WTC11 (cell line): ENCODE data around the gene MFN1. TPM values are rescaled to one million over a fixed set of nuclear protein-coding genes. Genes with fewer than 3 reads are reported as not detected.

Experiments used
- ATAC-seq: fragments of 200-7000 bp; cut with Tn5 transposase; 2 replicates; pipeline ENCODE4 v1.10.0; 2021; ENCODE audit warnings: mild to moderate bottlenecking, moderate library complexity
- CTCF ChIA-PET: fragments of 300-600 bp; sonication (Branson Sonifier 250); formaldehyde crosslinking; loops from one replicate; lab custom pipeline; 2021; ENCODE audit warnings: antibody characterized with exemption; lab: Charles Lee
- POLR2A ChIA-PET: fragments of 350-600 bp; sonication (Branson Sonifier 250); formaldehyde crosslinking; loops from one replicate; lab custom pipeline; 2021; ENCODE audit warnings: antibody characterized with exemption; lab: Charles Lee
- DNase-seq: peaks from one replicate; pipeline ENCODE4 v3.0.0; 2021; ENCODE audit warnings: low spot score
- H3K27ac Mint-ChIP-seq: 2 replicates; pipeline ENCODE4 v1.8.0; 2021; ENCODE audit warnings: mixed read lengths
- H3K27me3 Mint-ChIP-seq: 2 replicates; pipeline ENCODE4 v1.8.0; 2021; ENCODE audit warnings: low read depth, mild to moderate bottlenecking, moderate library complexity, mixed read lengths
- H3K36me3 Mint-ChIP-seq: 2 replicates; pipeline ENCODE4 v1.8.0; 2021; ENCODE audit warnings: mixed read lengths
- H3K4me1 Mint-ChIP-seq: 2 replicates; pipeline ENCODE4 v1.8.0; 2022; ENCODE audit warnings: mixed read lengths
- H3K4me3 Mint-ChIP-seq: 2 replicates; pipeline ENCODE4 v1.8.0; 2021; ENCODE audit warnings: mild to moderate bottlenecking, moderate library complexity, mixed read lengths
- H3K9me3 Mint-ChIP-seq: 2 replicates; pipeline ENCODE4 v1.8.0; 2021; ENCODE audit warnings: mixed read lengths
- CBFB ChIP-seq: sonication (generic); formaldehyde crosslinking; IDR thresholded peaks from 2 replicates; pipeline ENCODE4 v1.8.1; 2022; ENCODE audit warnings: mild to moderate bottlenecking, low read depth, missing genetic modification reagents
- CREB1 ChIP-seq: sonication (generic); formaldehyde crosslinking; IDR thresholded peaks from 2 replicates; pipeline ENCODE4 v1.8.0; 2023; ENCODE audit warnings: mild to moderate bottlenecking, missing genetic modification reagents
- CREM ChIP-seq: sonication (generic); formaldehyde crosslinking; IDR thresholded peaks from 2 replicates; pipeline ENCODE4 v1.8.1; 2022; ENCODE audit warnings: mild to moderate bottlenecking, missing genetic modification reagents, moderate library complexity
- EMX1 ChIP-seq: fragments of 250-450 bp; sonication (Bioruptor Pico); IDR thresholded peaks from 2 replicates; pipeline ENCODE4 v1.8.0; 2021; ENCODE audit warnings: mild to moderate bottlenecking
- FOXJ3 ChIP-seq: sonication (generic); formaldehyde crosslinking; IDR thresholded peaks from 2 replicates; pipeline ENCODE4 v1.9.0; 2021; ENCODE audit warnings: missing genetic modification reagents, mild to moderate bottlenecking, borderline replicate concordance
- FOXP1 ChIP-seq: sonication (generic); formaldehyde crosslinking; IDR thresholded peaks from 2 replicates; pipeline ENCODE4 v1.8.0; 2022; ENCODE audit warnings: missing genetic modification reagents, mild to moderate bottlenecking, moderate library complexity, borderline replicate concordance
- NR1H2 ChIP-seq: sonication (generic); formaldehyde crosslinking; IDR thresholded peaks from 2 replicates; pipeline ENCODE4 v1.9.0; 2021; ENCODE audit warnings: mild to moderate bottlenecking, moderate library complexity, missing genetic modification reagents
- NR2C2 ChIP-seq: sonication (generic); formaldehyde crosslinking; IDR thresholded peaks from 2 replicates; pipeline ENCODE4 v1.8.0; 2022; ENCODE audit warnings: mild to moderate bottlenecking, missing genetic modification reagents
- TCF7 ChIP-seq: sonication (generic); formaldehyde crosslinking; IDR thresholded peaks from 2 replicates; pipeline ENCODE4 v1.8.0; 2022; ENCODE audit warnings: mild to moderate bottlenecking, low read depth, missing genetic modification reagents, moderate library complexity
- TP53 ChIP-seq: sonication (generic); formaldehyde crosslinking; IDR thresholded peaks from 2 replicates; pipeline ENCODE4 v1.8.1; 2023; ENCODE audit warnings: mild to moderate bottlenecking, missing genetic modification reagents
- ZNF219 ChIP-seq: sonication (generic); formaldehyde crosslinking; IDR thresholded peaks from 2 replicates; pipeline ENCODE4 v1.8.0; 2023; ENCODE audit warnings: missing genetic modification reagents, mild to moderate bottlenecking, borderline replicate concordance
- ZNF263 ChIP-seq: sonication (generic); formaldehyde crosslinking; IDR thresholded peaks from 2 replicates; pipeline ENCODE4 v1.8.1; 2022; ENCODE audit warnings: low read depth, mild to moderate bottlenecking, moderate library complexity, missing genetic modification reagents
- ZNF281 ChIP-seq: sonication (generic); formaldehyde crosslinking; IDR thresholded peaks from 2 replicates; pipeline ENCODE4 v1.8.0; 2023; ENCODE audit warnings: mild to moderate bottlenecking, missing genetic modification reagents
- ZNF532 ChIP-seq: fragments of 250-450 bp; sonication (Bioruptor Pico); IDR thresholded peaks from 2 replicates; pipeline ENCODE4 v1.9.0; 2021; ENCODE audit warnings: mild to moderate bottlenecking, borderline replicate concordance
- total RNA-seq: library from RNA; stranded (reverse); gene quantifications from 3 replicates; pipeline ENCODE4 v1.2.3, GENCODE V29; 2021
- TF ChIP-seq, protein P1 (sequence below): sonication (generic); formaldehyde crosslinking; IDR thresholded peaks from 2 replicates; pipeline ENCODE4 v1.8.1; 2023; ENCODE audit warnings: mild to moderate bottlenecking, missing genetic modification reagents
- TF ChIP-seq, protein P2 (sequence below): sonication (generic); formaldehyde crosslinking; IDR thresholded peaks from 2 replicates; pipeline ENCODE4 v1.8.0; 2022; ENCODE audit warnings: mild to moderate bottlenecking, missing genetic modification reagents
- TF ChIP-seq, protein P3 (sequence below): sonication (generic); formaldehyde crosslinking; IDR thresholded peaks from 2 replicates; pipeline ENCODE4 v1.8.1; 2023; ENCODE audit warnings: mild to moderate bottlenecking, moderate library complexity, missing genetic modification reagents
- TF ChIP-seq, protein P4 (sequence below): sonication (generic); formaldehyde crosslinking; IDR thresholded peaks from 2 replicates; pipeline ENCODE4 v1.8.0; 2023; ENCODE audit warnings: missing genetic modification reagents, mild to moderate bottlenecking, borderline replicate concordance

The MFN1 gene
- total RNA-seq, 1 experiment from 2014 or later = 42.7 TPM

GRCh38 chr3:179323197-179324110 lies 24.1 kb upstream of the MFN1 start:
- DNase-seq = peak; percentile 61
- TF ChIP-seq, protein P1, sequence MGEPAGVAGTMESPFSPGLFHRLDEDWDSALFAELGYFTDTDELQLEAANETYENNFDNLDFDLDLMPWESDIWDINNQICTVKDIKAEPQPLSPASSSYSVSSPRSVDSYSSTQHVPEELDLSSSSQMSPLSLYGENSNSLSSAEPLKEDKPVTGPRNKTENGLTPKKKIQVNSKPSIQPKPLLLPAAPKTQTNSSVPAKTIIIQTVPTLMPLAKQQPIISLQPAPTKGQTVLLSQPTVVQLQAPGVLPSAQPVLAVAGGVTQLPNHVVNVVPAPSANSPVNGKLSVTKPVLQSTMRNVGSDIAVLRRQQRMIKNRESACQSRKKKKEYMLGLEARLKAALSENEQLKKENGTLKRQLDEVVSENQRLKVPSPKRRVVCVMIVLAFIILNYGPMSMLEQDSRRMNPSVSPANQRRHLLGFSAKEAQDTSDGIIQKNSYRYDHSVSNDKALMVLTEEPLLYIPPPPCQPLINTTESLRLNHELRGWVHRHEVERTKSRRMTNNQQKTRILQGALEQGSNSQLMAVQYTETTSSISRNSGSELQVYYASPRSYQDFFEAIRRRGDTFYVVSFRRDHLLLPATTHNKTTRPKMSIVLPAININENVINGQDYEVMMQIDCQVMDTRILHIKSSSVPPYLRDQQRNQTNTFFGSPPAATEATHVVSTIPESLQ (CRISPR knock-in tag) = no peak
- TF ChIP-seq, protein P2, sequence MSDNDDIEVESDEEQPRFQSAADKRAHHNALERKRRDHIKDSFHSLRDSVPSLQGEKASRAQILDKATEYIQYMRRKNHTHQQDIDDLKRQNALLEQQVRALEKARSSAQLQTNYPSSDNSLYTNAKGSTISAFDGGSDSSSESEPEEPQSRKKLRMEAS (CRISPR knock-in tag) = peak; percentile 62; the same call in 1 of the 2 replicates
- TF ChIP-seq, protein P3, sequence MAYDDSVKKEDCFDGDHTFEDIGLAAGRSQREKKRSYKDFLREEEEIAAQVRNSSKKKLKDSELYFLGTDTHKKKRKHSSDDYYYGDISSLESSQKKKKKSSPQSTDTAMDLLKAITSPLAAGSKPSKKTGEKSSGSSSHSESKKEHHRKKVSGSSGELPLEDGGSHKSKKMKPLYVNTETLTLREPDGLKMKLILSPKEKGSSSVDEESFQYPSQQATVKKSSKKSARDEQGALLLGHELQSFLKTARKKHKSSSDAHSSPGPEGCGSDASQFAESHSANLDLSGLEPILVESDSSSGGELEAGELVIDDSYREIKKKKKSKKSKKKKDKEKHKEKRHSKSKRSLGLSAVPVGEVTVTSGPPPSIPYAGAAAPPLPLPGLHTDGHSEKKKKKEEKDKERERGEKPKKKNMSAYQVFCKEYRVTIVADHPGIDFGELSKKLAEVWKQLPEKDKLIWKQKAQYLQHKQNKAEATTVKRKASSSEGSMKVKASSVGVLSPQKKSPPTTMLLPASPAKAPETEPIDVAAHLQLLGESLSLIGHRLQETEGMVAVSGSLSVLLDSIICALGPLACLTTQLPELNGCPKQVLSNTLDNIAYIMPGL (CRISPR knock-in tag) = peak; percentile 82; the same call in 1 of the 2 replicates
- TF ChIP-seq EMX1 (CRISPR knock-in tag) = no peak
- TF ChIP-seq NR2C2 = 0 out of 2 replicates have a peak, but pooled peaks have one; percentile 10
- no peak for TF ChIP-seq FOXP1 (CRISPR knock-in tag)
- TF ChIP-seq ZNF281 (CRISPR knock-in tag) = peak; percentile 90
- TF ChIP-seq FOXJ3 (CRISPR knock-in tag) = no peak
- TF ChIP-seq NR1H2 = no peak; the same call in 1 of the 2 replicates
- TF ChIP-seq CREB1 = no peak
- TF ChIP-seq TP53 = peak; percentile 56; the same call in 1 of the 2 replicates
- no peak for TF ChIP-seq ZNF263
- no peak; the same call in 1 of the 2 replicates for TF ChIP-seq CBFB (CRISPR knock-in tag)
- TF ChIP-seq TCF7 = no peak
- TF ChIP-seq ZNF532 (CRISPR knock-in tag) = no peak
- TF ChIP-seq, protein P4, sequence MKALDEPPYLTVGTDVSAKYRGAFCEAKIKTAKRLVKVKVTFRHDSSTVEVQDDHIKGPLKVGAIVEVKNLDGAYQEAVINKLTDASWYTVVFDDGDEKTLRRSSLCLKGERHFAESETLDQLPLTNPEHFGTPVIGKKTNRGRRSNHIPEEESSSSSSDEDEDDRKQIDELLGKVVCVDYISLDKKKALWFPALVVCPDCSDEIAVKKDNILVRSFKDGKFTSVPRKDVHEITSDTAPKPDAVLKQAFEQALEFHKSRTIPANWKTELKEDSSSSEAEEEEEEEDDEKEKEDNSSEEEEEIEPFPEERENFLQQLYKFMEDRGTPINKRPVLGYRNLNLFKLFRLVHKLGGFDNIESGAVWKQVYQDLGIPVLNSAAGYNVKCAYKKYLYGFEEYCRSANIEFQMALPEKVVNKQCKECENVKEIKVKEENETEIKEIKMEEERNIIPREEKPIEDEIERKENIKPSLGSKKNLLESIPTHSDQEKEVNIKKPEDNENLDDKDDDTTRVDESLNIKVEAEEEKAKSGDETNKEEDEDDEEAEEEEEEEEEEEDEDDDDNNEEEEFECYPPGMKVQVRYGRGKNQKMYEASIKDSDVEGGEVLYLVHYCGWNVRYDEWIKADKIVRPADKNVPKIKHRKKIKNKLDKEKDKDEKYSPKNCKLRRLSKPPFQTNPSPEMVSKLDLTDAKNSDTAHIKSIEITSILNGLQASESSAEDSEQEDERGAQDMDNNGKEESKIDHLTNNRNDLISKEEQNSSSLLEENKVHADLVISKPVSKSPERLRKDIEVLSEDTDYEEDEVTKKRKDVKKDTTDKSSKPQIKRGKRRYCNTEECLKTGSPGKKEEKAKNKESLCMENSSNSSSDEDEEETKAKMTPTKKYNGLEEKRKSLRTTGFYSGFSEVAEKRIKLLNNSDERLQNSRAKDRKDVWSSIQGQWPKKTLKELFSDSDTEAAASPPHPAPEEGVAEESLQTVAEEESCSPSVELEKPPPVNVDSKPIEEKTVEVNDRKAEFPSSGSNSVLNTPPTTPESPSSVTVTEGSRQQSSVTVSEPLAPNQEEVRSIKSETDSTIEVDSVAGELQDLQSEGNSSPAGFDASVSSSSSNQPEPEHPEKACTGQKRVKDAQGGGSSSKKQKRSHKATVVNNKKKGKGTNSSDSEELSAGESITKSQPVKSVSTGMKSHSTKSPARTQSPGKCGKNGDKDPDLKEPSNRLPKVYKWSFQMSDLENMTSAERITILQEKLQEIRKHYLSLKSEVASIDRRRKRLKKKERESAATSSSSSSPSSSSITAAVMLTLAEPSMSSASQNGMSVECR (CRISPR knock-in tag) = peak; percentile 71; the same call in 1 of the 2 replicates
- TF ChIP-seq ZNF219 (CRISPR knock-in tag) = 0 out of 2 replicates have a peak, but pooled peaks have one; percentile 19
- TF ChIP-seq CREM (CRISPR knock-in tag) = 0 out of 2 replicates have a peak, but pooled peaks have one; percentile 7
- TF ChIP-seq, all 79 proteins: peak for 8
- Mint-ChIP-seq H3K27ac (peak overlapping the region; percentile 91), H3K36me3 (peaks cover 9% of the 10 kb centered on the region), H3K27me3 (no peaks in the 10 kb centered on the region), H3K9me3 (no peaks in the 10 kb centered on the region), H3K4me1 (peaks cover 28% of the 10 kb centered on the region), H3K4me3 (peak overlapping the region; percentile 91)
- ATAC-seq = peak; percentile 43
- ChIA-PET CTCF (interaction anchor here (0.9 to 2.5 kb wide), 3 partner anchors 23 to 239 kb away, joined by 3 to 10 read pairs (median 5); partner anchors contain the start of genes ACTL6A and MFN1), POLR2A (interaction anchor here (0.6 to 1.7 kb wide), 2 partner anchors 24 to 239 kb away, joined by 3 to 6 read pairs; partner anchors contain the start of genes ACTL6A and MFN1)
